Right lung (tissue), 5 donors: ENCODE results near the gene OR10X1. TPM values are rescaled to one million over a fixed set of nuclear protein-coding genes. Genes with fewer than 3 reads are reported as not detected.

ENCODE experiments used
- polyA plus RNA-seq, 5 donors: library from polyadenylated mRNA; unstranded; fragments of 120-200 nt; gene quantifications; one replicate each; pipeline versions ENCODE4 v1.2.1 to v1.2.3, GENCODE V29; 2013; ENCODE audit warnings: inconsistent platforms in 1 of 5, low replicate concordance in 1 of 5; ENCODE audit not compliant: insufficient read length in 5 of 5, insufficient read depth in 1 of 5

The OR10X1 gene
- polyA plus RNA-seq, 5 donors = not detected

Other genes starting within 250 kb of the OR10X1 start
- gene CD1B, start 248.4 kb downstream of the OR10X1 start, polyA plus RNA-seq = not detected
- under 1 TPM in 3 of 5 donors, not detected in 2; 0.16 to 0.31 (median 0.22) TPM for gene CD1E, start 226.0 kb downstream of the OR10X1 start, polyA plus RNA-seq
- not detected for gene OR10T2, start 180.4 kb downstream of the OR10X1 start, polyA plus RNA-seq
- gene OR10K2, start 153.7 kb downstream of the OR10X1 start, polyA plus RNA-seq = under 1 TPM in 1 of 5 donors, not detected in 4; 0.08 TPM
- gene OR10K1, start 118.1 kb downstream of the OR10X1 start, polyA plus RNA-seq = under 1 TPM in 1 of 5 donors, not detected in 4; 0.04 TPM
- gene OR10R2, start 107.7 kb downstream of the OR10X1 start, polyA plus RNA-seq = not detected
- under 1 TPM in 1 of 5 donors, not detected in 4; 0.13 TPM for gene OR6Y1, start 25.5 kb downstream of the OR10X1 start, polyA plus RNA-seq
- gene OR6P1, start 9.3 kb downstream of the OR10X1 start, polyA plus RNA-seq = not detected
- gene OR10Z1, start 25.4 kb upstream of the OR10X1 start, polyA plus RNA-seq = under 1 TPM; 0.19 to 0.70 (median 0.29) TPM
- gene SPTA1, start 106.8 kb upstream of the OR10X1 start, polyA plus RNA-seq = 10 to 100 TPM in 2 of 5 donors, 1 to 10 TPM in 3; 8.3 to 26.4 (median 8.9) TPM
- gene OR6K2, start 120.8 kb upstream of the OR10X1 start, polyA plus RNA-seq = not detected
- under 1 TPM in 2 of 5 donors, not detected in 3; 0.09 TPM for gene OR6K3, start 140.8 kb upstream of the OR10X1 start, polyA plus RNA-seq
- not detected for gene OR6K6, start 174.8 kb upstream of the OR10X1 start, polyA plus RNA-seq
- not detected for gene OR6N1, start 192.3 kb upstream of the OR10X1 start, polyA plus RNA-seq
- not detected for gene OR6N2, start 201.3 kb upstream of the OR10X1 start, polyA plus RNA-seq